Lower leg skin (tissue), 3 donors: ENCODE measurements around the gene CCNDBP1.

Source experiments
- CTCF ChIP-seq, 3 donors: fragments of 450-650 bp; IDR thresholded peaks; one replicate each; pipeline ENCODE4 v1.5.1; 2016; ENCODE audit warnings: antibody characterized with exemption in 3 of 3, mild to moderate bottlenecking in 3 of 3, moderate library complexity in 2 of 3
- POLR2A ChIP-seq, 2 donors: fragments of 450-650 bp; IDR thresholded peaks; one replicate each; pipeline ENCODE4 v1.6.1; 2016 to 2017; ENCODE audit warnings: antibody characterized with exemption in 2 of 2, mild to moderate bottlenecking in 1 of 2, moderate library complexity in 1 of 2

- TF ChIP-seq CTCF (IDR thresholded peaks at IDR 0.05) (no peak), POLR2A (IDR thresholded peaks at IDR 0.05) (no peak)
Measured at GRCh38 chr15:43219929-43220928, 35.0 kb downstream of the CCNDBP1 start.
